ENCODE measurements around the gene BUD23. TPM values are rescaled to one million over a fixed set of nuclear protein-coding genes. Genes with fewer than 3 reads are reported as not detected.

BUD23 gene
- total and polyA plus RNA-seq, 4 donors = 19.1 to 52.6 (median 37.8) TPM

GRCh38 chr7:73740771-73741170, 57.4 kb downstream of the BUD23 start (continued):
- no peak for TF ChIP-seq CTCF (IDR thresholded peaks at IDR 0.05; ENCODE audit: low read depth, low read length, missing input control)
- TF ChIP-seq ATF3 (IDR thresholded peaks at IDR 0.05) = no peak
- no peak for TF ChIP-seq RAD21 (IDR thresholded peaks at IDR 0.05)

- Histone ChIP-seq H3K27ac (ENCODE audit: low read depth in 1 of 2, low read length in 2 of 2) (peak overlapping the region in 1 of 2 donors; percentile 9), H3K9me3 (ENCODE audit: control insufficient read depth in 4 of 4, low read length in 3 of 4) (no peaks in the 10 kb centered on the region), H3K36me3 (ENCODE audit: control insufficient read depth in 4 of 4, insufficient read depth in 3 of 4, low read depth in 1 of 4, low read length in 3 of 4) (peaks cover 0 to 8% (median 0%) of the 10 kb centered on the region in 4 donors), H3K4me1 (ENCODE audit: control insufficient read depth in 4 of 4, insufficient read depth in 4 of 4, low read length in 3 of 4) (peaks cover 0 to 31% (median 16%) of the 10 kb centered on the region in 4 donors), H3K9ac (ENCODE audit: low read depth in 1 of 2, low read length in 2 of 2) (no peak overlapping the region), H3K4me3 (ENCODE audit: low read depth in 1 of 3, low read length in 3 of 3) (no peak overlapping the region), H3K27me3 (ENCODE audit: control insufficient read depth in 4 of 4, insufficient read depth in 4 of 4, low read length in 3 of 4) (no peaks in the 10 kb centered on the region)
- DNase-seq (ENCODE audit: low spot score) = no peak
- TF ChIP-seq EGR1 (IDR thresholded peaks at IDR 0.05; ENCODE audit: low read depth in 2 of 2) (no peak), GABPA (IDR thresholded peaks at IDR 0.05 in 1 of 2, conservative IDR thresholded peaks at IDR 0.05 in 1 of 2) (no peak), ZBTB33 (IDR thresholded peaks at IDR 0.05) (no peak), RAD21 (IDR thresholded peaks at IDR 0.05) (no peak), HNF4G (IDR thresholded peaks at IDR 0.05) (no peak), FOXA2 (IDR thresholded peaks at IDR 0.05) (no peak), HNF4A (conservative IDR thresholded peaks at IDR 0.05) (no peak), TAF1 (conservative IDR thresholded peaks at IDR 0.05) (no peak), RXRA (IDR thresholded peaks at IDR 0.05) (no peak), ATF3 (IDR thresholded peaks at IDR 0.05) (no peak), MAX (IDR thresholded peaks at IDR 0.05) (no peak), JUND (IDR thresholded peaks at IDR 0.05) (no peak), SP1 (IDR thresholded peaks at IDR 0.05) (no peak), NR2F2 (IDR thresholded peaks at IDR 0.05) (no peak), FOXA1 (IDR thresholded peaks at IDR 0.05) (no peak), YY1 (IDR thresholded peaks at IDR 0.05) (no peak), REST (IDR thresholded peaks at IDR 0.05) (no peak), CTCF (IDR thresholded peaks at IDR 0.05; ENCODE audit: low read depth, low read length, missing input control) (no peak)
- WGBS = 89% methylated on average over 5 of the region's 5 CpGs
These were observed 58.2 kb downstream of the BUD23 start for GRCh38 chr7:73741600-73741999.
